Amygdala (tissue), 56 donors: ENCODE results near the gene CRYGC.
A peak's percentile ranks its signal among the peaks of the same experiment; 100 is the strongest.
"Not testable (repeated sequence)": the region's sequence is repeated elsewhere in the genome, so short reads cannot be mapped to it uniquely, and the experiment has no call there.

Experiments
- DNase-seq, 56 donors: peaks; one replicate each; lab custom pipeline; 2025; lab: John Stamatoyannopoulos, UW

Gene CRYGC

GRCh38 chr2:208139447-208139846 lies 9.8 kb upstream of the CRYGC start:
- DNase-seq = no peak

GRCh38 chr2:208138334-208138733 lies 8.7 kb upstream of the CRYGC start:
- DNase-seq = not testable (repeated sequence)

GRCh38 chr2:208136716-208137094 lies 7.1 kb upstream of the CRYGC start:
- no peak for DNase-seq

DNA sequence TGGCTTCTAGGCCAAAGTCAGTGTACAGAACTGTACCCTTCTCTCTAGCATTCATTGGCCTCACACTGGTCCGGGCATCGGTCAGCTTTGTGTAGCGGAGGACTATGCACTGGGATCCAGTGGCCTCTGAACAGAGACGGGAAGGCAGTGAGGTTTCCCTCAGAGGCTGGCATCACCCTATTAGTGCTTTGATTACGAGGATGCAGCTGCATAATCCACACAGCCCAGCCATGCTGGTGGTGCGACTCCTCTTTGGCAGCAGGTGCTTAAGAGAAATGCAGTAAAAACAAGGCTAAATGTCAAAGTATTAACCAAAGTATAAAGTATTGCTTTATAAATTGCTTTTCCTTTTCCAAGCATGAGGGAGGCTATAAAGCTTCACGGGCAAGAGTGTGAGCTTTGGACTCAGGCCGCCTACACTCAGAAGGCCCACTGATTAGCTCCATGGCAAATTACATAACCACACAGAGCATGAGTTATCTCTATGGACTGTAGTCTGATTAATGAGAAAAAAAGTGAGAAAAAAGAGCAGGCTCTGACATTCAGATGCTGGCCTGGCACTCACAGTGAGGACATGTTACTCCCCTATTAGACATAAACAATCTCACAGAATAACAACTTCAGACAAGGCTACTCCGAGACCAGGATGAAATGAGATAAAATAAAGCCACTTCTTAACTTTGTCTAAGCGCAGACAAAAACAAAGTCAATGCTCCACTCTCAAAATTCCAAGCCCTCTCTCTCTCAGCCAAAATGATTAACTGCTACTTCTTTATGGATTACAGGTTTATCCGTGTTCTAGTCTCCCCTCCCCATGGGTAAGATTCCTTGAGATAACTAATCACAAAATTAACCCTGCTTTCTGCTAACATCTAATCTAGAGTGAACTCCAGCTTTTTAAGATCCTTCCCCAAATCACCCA lies 6.4 kb upstream of the CRYGC start:
- no peak for DNase-seq

- DNase-seq = no peak
Measured at GRCh38 chr2:208134928-208135586, 5.4 kb upstream of the CRYGC start.

DNA sequence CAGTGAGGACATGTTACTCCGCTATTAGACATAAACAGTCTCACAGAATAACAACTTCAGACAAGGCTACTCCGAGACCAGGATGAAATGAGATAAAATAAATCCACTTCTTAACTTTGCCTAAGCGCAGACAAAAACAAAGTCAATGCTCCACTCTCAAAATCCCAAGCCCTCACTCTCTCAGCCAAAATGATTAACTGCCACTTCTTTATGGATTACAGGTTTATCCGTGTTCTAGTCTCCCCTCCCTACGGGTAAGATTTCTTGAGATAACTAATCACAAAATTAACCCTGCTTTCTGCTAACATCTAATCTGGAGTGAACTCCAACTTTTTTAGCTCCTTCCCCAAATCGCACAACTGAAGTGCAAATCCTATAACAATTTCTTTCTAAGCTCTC lies 1.1 kb upstream of the CRYGC start:
- no peak for DNase-seq

GRCh38 chr2:208128136-208128535 lies 1.5 kb downstream of the CRYGC start:
- DNase-seq = no peak

GRCh38 chr2:208127090-208127489 lies 2.5 kb downstream of the CRYGC start:
- DNase-seq = no peak

DNA sequence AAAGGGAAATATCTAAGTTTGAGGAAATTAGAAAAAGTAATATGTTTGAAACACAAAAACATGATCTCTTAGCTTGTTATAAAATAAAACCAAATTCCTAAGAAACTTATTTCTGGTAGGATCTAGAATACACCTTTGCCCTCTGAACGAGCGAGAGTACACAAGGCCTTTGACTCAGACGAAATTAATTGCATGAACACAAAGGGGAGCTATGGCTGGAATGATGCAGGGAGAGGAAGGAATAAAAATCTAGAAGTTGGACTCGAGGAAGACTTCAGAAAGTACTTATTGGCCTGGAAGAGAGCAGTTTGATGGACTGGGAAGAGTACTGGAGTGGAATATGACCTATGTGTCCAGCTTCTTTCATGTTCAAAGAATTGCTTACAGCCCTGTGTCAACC lies 4.4 kb downstream of the CRYGC start:
- no peak for DNase-seq

GRCh38 chr2:208124013-208124715 lies 5.5 kb downstream of the CRYGC start, which contains the start of gene CRYGD:
Gene CRYGD (minus strand): TSS chr2:208124524. CDS start chr2:208124473, 51 bp downstream.
- DNase-seq = peak in 9 of 56 donors; percentile 2 to 39 (median 12)

DNA sequence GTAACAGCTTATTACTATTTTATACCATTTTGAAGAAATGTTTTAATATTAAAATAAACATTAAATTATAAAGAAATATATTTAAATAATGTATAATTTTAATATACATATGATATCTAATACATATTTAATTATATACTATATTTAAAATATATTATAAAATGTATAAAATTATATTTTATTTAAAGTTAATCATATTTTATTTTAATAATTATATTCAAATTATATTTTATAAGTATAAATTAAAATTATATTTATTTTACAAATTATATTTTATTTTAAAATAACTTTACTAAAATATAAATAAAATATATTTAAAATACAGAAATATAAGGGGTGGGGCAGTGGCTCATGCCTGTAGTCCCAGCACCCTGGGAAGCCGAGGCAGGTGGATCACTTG lies 7.4 kb downstream of the CRYGC start:
- no peak for DNase-seq

DNA sequence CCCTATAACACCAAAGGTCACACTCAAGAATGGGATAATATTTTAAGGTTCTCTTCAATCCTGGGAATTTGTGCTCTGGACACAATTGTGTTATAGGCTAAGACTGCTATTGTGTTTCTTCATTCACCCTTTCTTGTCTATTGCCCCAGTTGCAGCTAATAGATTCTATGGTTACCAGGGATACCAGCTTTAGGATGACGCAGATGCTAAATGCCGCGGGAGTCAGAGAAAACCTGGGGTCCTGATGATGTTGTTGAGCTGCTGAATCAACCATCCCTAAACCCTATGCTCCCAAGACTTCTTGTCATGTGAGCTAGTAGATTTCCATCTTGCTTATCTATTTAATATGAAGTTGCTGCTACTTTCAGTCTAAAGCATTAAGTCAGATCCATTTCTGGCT lies 10.7 kb downstream of the CRYGC start:
- no peak for DNase-seq

GRCh38 chr2:208117390-208117789 lies 12.2 kb downstream of the CRYGC start:
- DNase-seq = not testable (repeated sequence)

GRCh38 chr2:208112969-208113368 lies 16.7 kb downstream of the CRYGC start:
- no peak for DNase-seq

DNA sequence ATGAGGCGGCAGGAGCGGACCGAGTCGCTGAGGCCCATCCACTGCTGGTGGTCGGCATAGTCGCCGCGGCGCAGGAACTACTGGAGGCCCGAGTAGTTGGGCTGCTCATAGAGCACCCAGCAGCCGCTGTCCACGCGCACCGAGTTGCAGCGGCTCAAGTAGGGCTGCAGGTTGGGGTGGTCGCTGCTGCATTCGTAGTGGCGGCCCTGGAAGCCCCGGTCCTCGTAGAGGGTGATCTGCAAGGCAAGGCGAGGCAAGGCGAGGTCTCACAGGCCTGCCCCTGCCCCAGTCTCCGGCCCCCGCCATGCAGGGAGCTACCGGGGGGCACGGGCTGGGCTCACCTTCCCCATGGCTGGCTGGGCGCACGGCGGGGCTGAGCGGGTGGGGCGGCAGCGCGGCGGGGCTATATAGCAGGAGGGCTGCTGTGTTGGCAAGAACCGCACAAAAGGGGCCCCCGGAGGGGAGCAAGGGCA lies 17.3 kb downstream of the CRYGC start:
- DNase-seq = not testable (repeated sequence)

DNA sequence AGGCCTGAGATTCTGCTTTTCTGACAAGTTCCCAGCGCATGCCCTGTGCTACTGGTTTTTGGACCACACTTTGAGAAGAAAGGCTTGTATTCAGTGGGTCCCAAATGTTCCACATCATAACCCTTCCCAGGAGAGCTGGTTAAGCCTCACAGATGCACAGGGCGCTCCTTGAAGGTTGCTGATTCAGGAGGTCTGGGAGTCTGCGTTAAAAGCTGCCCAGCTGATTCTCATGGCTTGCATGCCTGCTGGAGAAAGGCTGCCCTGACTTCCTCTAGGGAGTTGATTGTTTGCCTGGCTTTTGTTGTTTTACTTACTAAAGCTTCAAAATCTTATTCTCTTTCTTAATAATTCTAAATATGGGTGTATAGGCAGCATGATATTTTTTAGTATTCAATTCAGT lies 26.0 kb downstream of the CRYGC start:
- DNase-seq = no peak

DNA sequence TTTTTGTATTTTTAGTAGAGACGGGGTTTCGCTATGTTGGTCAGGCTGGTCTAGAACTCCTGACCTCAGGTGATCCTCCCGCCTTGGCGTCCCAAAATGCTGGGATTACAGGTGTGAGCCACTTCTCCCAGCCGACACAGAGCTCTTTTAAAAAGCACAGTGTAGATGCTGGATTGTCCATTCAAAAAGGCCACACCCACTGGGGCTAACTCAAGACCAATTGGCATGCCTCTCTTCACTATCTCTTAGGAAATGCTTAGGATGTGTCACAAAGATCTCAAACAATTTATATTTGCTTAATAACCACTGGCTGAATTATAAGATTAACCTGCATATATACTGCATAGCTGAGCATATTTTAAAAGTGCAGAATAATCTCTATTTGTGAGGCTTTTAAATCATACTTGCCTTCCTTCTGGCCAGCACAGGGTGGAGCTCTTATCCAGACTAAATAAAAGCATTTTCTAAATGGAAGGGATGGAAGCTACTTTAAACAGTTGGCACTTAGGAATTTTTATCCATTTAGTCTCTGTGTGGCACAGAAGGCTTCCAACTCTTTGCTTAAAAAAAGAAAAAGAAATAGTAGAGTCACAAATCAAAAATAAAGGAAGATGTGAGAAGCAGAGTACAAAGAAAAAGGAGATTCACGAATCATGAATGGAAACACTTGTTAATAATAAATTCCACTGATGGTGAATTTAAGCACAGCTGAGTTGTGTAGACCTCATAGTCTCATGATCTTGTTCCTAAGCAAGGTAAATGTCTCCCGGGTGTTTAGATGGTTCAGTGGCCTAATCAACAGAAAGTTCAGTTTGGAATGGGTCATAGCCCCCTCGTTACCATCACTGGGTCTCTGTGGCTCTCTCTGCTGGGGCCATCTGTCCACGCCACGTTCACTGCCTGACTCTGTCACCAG lies 27.7 kb downstream of the CRYGC start:
- DNase-seq = peak in 2 of 56 donors; percentile 2 to 11

DNA sequence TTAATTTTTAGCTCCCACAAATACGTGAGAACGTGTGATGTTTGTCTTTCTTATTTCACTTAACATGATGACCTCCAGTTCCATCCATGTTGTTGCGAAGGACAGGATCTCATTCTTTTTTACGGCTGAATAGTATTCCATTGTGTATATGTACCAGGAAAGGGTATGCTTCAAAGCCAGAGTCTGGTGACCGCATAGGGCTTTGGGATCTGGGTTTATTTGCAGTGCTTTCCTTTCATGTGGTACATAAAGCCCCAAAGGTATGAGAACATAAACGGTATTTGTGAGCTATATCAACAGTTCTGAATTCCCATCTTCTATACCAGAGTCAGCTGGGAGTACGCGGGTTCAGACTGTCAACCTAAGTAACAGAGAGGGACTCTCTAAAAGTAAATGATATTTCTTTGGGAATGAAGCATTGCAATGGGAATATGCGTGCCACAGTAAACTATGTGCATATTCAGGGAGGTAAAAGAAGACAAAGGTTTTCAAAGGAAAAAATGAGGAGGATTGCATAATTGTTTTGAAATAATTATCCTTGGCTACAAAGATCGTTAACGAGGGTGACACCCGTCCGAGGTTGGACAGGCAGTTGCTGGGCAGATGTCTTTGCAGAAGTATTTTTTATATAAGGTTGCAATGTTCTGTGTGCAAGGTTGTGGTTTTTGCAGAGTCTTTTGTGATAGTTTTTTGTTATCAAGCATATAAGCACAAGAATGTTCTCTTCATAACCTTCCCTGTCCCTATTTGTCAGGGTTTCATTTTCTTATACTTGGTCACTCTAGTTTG lies 29.8 kb downstream of the CRYGC start:
- no peak for DNase-seq

- DNase-seq = not testable (repeated sequence)
Measured at GRCh38 chr2:208098701-208099100, 30.9 kb downstream of the CRYGC start.
